Neural progenitor cell (in vitro differentiated cells): ENCODE measurements around the gene SIM2.

ENCODE experiments used
- CTCF ChIP-seq: fragments of 200-600 bp; sonication (generic); IDR thresholded peaks from 2 replicates; pipeline ENCODE4 v1.5.1; 2017; ENCODE audit warnings: antibody characterized with exemption, mild to moderate bottlenecking
- EZH2 ChIP-seq: fragments of 200-600 bp; sonication (generic); IDR thresholded peaks from 2 replicates; pipeline ENCODE4 v1.6.1; 2017; ENCODE audit warnings: antibody characterized with exemption, mild to moderate bottlenecking, moderate library complexity
- EZH2phosphoT487 ChIP-seq: fragments of 200-600 bp; sonication (generic); IDR thresholded peaks from 2 replicates; pipeline ENCODE4 v1.6.1; 2017; ENCODE audit warnings: antibody characterized with exemption

GRCh38 chr21:36694593-36695282 lies 4.2 kb upstream of the SIM2 start:
- TF ChIP-seq CTCF (no peak), EZH2 (no peak), EZH2phosphoT487 (no peak)
